Fibroblast of lung (primary cell): ENCODE data around the gene PLEKHJ1.

Experiments
- EZH2 ChIP-seq: IDR thresholded peaks from 2 replicates; pipeline ENCODE4 v1.5.1; 2012; ENCODE audit warnings: low read length, control low read depth, mild to moderate bottlenecking; ENCODE audit errors: missing control alignments
- TF ChIP-seq, protein P1 (sequence below), 2 donors: IDR thresholded peaks in 1 of 2; conservative IDR thresholded peaks in 1 of 2; 1 replicate in 1 of 2; 2 replicates in 1 of 2; pipeline ENCODE4 v1.5.1; 2011 to 2012; ENCODE audit warnings: low read length in 2 of 2, control low read depth in 1 of 2, inconsistent platforms in 1 of 2, low read depth in 1 of 2, mild to moderate bottlenecking in 1 of 2

DNA sequence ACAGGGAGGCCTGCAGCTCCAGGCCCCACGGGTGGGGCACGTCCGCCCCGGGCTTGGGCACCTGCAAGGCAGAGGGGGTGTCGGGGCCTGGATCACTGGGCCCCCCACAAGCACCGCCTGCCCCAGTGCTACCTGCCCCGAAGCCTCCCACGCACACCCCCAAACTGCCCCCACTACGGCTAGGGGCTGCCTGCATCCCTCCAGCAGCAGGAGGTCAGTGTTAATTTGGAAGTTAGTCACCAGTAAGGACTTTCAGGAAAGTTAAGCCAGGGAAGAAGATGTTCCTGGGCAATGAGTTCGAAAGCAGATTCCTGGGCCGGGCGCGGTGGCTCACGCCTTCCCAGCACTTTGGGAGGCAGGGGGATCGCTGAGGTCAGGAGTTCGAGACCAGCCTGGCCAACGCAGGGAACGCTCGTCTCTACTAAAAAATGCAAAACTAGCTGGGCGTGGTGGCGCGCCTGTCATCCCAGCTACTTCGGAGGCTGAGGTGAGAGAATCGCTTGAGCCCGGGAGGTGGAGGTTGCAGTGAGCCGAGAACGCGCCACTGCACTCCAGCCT lies 40.4 kb upstream of the PLEKHJ1 start:
- TF ChIP-seq, protein P1, sequence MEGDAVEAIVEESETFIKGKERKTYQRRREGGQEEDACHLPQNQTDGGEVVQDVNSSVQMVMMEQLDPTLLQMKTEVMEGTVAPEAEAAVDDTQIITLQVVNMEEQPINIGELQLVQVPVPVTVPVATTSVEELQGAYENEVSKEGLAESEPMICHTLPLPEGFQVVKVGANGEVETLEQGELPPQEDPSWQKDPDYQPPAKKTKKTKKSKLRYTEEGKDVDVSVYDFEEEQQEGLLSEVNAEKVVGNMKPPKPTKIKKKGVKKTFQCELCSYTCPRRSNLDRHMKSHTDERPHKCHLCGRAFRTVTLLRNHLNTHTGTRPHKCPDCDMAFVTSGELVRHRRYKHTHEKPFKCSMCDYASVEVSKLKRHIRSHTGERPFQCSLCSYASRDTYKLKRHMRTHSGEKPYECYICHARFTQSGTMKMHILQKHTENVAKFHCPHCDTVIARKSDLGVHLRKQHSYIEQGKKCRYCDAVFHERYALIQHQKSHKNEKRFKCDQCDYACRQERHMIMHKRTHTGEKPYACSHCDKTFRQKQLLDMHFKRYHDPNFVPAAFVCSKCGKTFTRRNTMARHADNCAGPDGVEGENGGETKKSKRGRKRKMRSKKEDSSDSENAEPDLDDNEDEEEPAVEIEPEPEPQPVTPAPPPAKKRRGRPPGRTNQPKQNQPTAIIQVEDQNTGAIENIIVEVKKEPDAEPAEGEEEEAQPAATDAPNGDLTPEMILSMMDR (conservative IDR thresholded peaks at IDR 0.05 in 1 of 2, IDR thresholded peaks at IDR 0.05 in 1 of 2; ENCODE audit: low read depth in 1 of 2, low read length in 2 of 2): no peak
- no peak for TF ChIP-seq EZH2
